ENCODE data around the gene ZNF800. TPM values are rescaled to one million over a fixed set of nuclear protein-coding genes. Genes with fewer than 3 reads are reported as not detected.

The ZNF800 gene
- polyA plus RNA-seq, 1 donor (not counting 4 experiments of a cell fraction or from before 2014, with no cell fraction given) = 18.0 TPM

- Histone ChIP-seq H2AFZ (ENCODE audit: control insufficient read depth, low read length) (no peak overlapping the region), H3K9me1 (ENCODE audit: control insufficient read depth, extremely low read depth, insufficient read depth, low read length) (no peaks in the 10 kb centered on the region), H3K27ac (ENCODE audit: control insufficient read depth, insufficient read depth, low read length) (no peak overlapping the region), H3K36me3 (ENCODE audit: control insufficient read depth in 2 of 2, extremely low read depth in 1 of 2, insufficient read depth in 2 of 2, low read length in 2 of 2) (peaks cover 0 to 3% of the 10 kb centered on the region in 2 experiments), H3K27me3 (ENCODE audit: control insufficient read depth, extremely low read depth, insufficient read depth, low read length) (no peaks in the 10 kb centered on the region), H3K9ac (ENCODE audit: control insufficient read depth, extremely low read depth, insufficient read depth, low read length) (no peak overlapping the region), H3K79me2 (ENCODE audit: control insufficient read depth, insufficient read depth, low read length) (peaks cover 4% of the 10 kb centered on the region), H3K4me3 (ENCODE audit: control insufficient read depth in 2 of 3, extremely low read depth in 1 of 3, insufficient read depth in 2 of 3, low read depth in 1 of 3, low read length in 3 of 3) (no peak overlapping the region), H3K4me2 (ENCODE audit: control insufficient read depth, extremely low read depth, insufficient read depth, low read depth, low read length) (no peak overlapping the region), H4K20me1 (ENCODE audit: control insufficient read depth, extremely low read depth, insufficient read depth, low read length) (no peaks in the 10 kb centered on the region), H3K4me1 (ENCODE audit: control insufficient read depth, extremely low read depth, insufficient read depth, low read length) (no peaks in the 10 kb centered on the region), H3K9me3 (ENCODE audit: control insufficient read depth, low read depth, low read length) (no peaks in the 10 kb centered on the region)
- TF ChIP-seq CTCF (optimal IDR thresholded peaks at IDR 0.05 in 1 of 3, IDR thresholded peaks at IDR 0.05 in 1 of 3, conservative IDR thresholded peaks at IDR 0.05 in 1 of 3; ENCODE audit: extremely low read depth in 1 of 3, insufficient read depth in 2 of 3, low read length in 3 of 3) (no peak), EZH2 (IDR thresholded peaks at IDR 0.05; ENCODE audit: low read length) (no peak)
- dilution Hi-C loops (cut with MboI; ENCODE audit: extremely low pct_ligation_motif_present, low sequenced_read_pairs) = no loop called here
- FAIRE-seq = no peak
- DNase-seq (ENCODE audit: low read depth, low spot score) = no peak
Observed at GRCh38 chr7:127365957-127366315, 26.6 kb downstream of the ZNF800 start.

- TF ChIP-seq CTCF (optimal IDR thresholded peaks at IDR 0.05 in 1 of 3, IDR thresholded peaks at IDR 0.05 in 1 of 3, conservative IDR thresholded peaks at IDR 0.05 in 1 of 3; ENCODE audit: extremely low read depth in 1 of 3, insufficient read depth in 2 of 3, low read length in 3 of 3) (no peak), EZH2 (IDR thresholded peaks at IDR 0.05; ENCODE audit: low read length) (no peak)
- FAIRE-seq (no peak), DNase-seq (ENCODE audit: low read depth, low spot score) (no peak)
- H3K27me3 ChIP-seq (ENCODE audit: control insufficient read depth, extremely low read depth, insufficient read depth, low read length) = no peaks in the 10 kb centered on the region
- no peaks in the 10 kb centered on the region for H4K20me1 ChIP-seq (ENCODE audit: control insufficient read depth, extremely low read depth, insufficient read depth, low read length)
- dilution Hi-C loops (cut with MboI; ENCODE audit: extremely low pct_ligation_motif_present, low sequenced_read_pairs) = no loop called here
- no peak overlapping the region for H3K4me2 ChIP-seq (ENCODE audit: control insufficient read depth, extremely low read depth, insufficient read depth, low read depth, low read length)
- H2AFZ ChIP-seq (ENCODE audit: control insufficient read depth, low read length) = no peak overlapping the region
- no peaks in the 10 kb centered on the region for H3K4me1 ChIP-seq (ENCODE audit: control insufficient read depth, extremely low read depth, insufficient read depth, low read length)
- no peak overlapping the region for H3K4me3 ChIP-seq (ENCODE audit: control insufficient read depth in 2 of 3, extremely low read depth in 1 of 3, insufficient read depth in 2 of 3, low read depth in 1 of 3, low read length in 3 of 3)
- no peaks in the 10 kb centered on the region for H3K9me1 ChIP-seq (ENCODE audit: control insufficient read depth, extremely low read depth, insufficient read depth, low read length)
- peaks cover 2% of the 10 kb centered on the region for H3K79me2 ChIP-seq (ENCODE audit: control insufficient read depth, insufficient read depth, low read length)
- peaks cover 0 to 3% of the 10 kb centered on the region in 2 experiments for H3K36me3 ChIP-seq (ENCODE audit: control insufficient read depth in 2 of 2, extremely low read depth in 1 of 2, insufficient read depth in 2 of 2, low read length in 2 of 2)
- no peak overlapping the region for H3K9ac ChIP-seq (ENCODE audit: control insufficient read depth, extremely low read depth, insufficient read depth, low read length)
- H3K27ac ChIP-seq (ENCODE audit: control insufficient read depth, insufficient read depth, low read length) = no peak overlapping the region
- no peaks in the 10 kb centered on the region for H3K9me3 ChIP-seq (ENCODE audit: control insufficient read depth, low read depth, low read length)
Observed at GRCh38 chr7:127365164-127365956, 27.1 kb downstream of the ZNF800 start.
